GM12878 (cell line): ENCODE data around the gene TNK2.

Source experiments
- SREBF1 ChIP-seq: IDR thresholded peaks from 2 replicates; pipeline ENCODE4 v1.6.1; 2012; ENCODE audit warnings: mild to moderate bottlenecking, low read length
- TF ChIP-seq, protein P1 (sequence below), 3 experiments: IDR thresholded peaks in 2 of 3; conservative IDR thresholded peaks in 1 of 3; 2 replicates each; pipeline ENCODE4 v1.5.1; 2011; ENCODE audit warnings: low read depth in 3 of 3, low read length in 3 of 3, mild to moderate bottlenecking in 3 of 3, control low read depth in 2 of 3, moderate library complexity in 2 of 3, inconsistent platforms in 1 of 3, mixed read lengths in 1 of 3; ENCODE audit not compliant: control insufficient read depth in 2 of 3, insufficient read depth in 1 of 3; ENCODE audit errors: extremely low read depth in 1 of 3

GRCh38 chr3:195879416-195880036 is 28.8 kb downstream of the TNK2 start:
- no peak for TF ChIP-seq SREBF1
- TF ChIP-seq, protein P1, sequence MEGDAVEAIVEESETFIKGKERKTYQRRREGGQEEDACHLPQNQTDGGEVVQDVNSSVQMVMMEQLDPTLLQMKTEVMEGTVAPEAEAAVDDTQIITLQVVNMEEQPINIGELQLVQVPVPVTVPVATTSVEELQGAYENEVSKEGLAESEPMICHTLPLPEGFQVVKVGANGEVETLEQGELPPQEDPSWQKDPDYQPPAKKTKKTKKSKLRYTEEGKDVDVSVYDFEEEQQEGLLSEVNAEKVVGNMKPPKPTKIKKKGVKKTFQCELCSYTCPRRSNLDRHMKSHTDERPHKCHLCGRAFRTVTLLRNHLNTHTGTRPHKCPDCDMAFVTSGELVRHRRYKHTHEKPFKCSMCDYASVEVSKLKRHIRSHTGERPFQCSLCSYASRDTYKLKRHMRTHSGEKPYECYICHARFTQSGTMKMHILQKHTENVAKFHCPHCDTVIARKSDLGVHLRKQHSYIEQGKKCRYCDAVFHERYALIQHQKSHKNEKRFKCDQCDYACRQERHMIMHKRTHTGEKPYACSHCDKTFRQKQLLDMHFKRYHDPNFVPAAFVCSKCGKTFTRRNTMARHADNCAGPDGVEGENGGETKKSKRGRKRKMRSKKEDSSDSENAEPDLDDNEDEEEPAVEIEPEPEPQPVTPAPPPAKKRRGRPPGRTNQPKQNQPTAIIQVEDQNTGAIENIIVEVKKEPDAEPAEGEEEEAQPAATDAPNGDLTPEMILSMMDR (IDR thresholded peaks at IDR 0.05 in 2 of 3, conservative IDR thresholded peaks at IDR 0.05 in 1 of 3; ENCODE audit: control insufficient read depth in 2 of 3, extremely low read depth in 1 of 3, insufficient read depth in 1 of 3, low read depth in 3 of 3, low read length in 3 of 3), result no peak
